Esophagus muscularis mucosa (tissue), 4 donors: Measurements from ENCODE around the gene DMKN. TPM values are rescaled to one million over a fixed set of nuclear protein-coding genes. Genes with fewer than 3 reads are reported as not detected.

Experiments
- DNase-seq: peaks from one replicate; pipeline ENCODE4 v3.0.0-alpha.2; 2017; ENCODE audit errors: extremely low spot score
- H3K27ac ChIP-seq, 4 donors: fragments of 200-600 bp; sonication (generic); replicated peaks in 1 of 4; 1 replicate in 3 of 4; 2 replicates in 1 of 4; pipeline ENCODE4 v1.5.1; 2016 to 2019; ENCODE audit warnings: mild to moderate bottlenecking in 1 of 4
- H3K27me3 ChIP-seq, 4 donors: fragments of 200-600 bp; sonication (generic); one replicate each; pipeline versions ENCODE4 v1.5.1 to v1.6.0; 2016 to 2019
- H3K36me3 ChIP-seq, 4 donors: fragments of 200-600 bp; sonication (generic); one replicate each; pipeline ENCODE4 v1.5.1; 2016 to 2019
- H3K4me1 ChIP-seq, 4 donors: fragments of 200-600 bp; sonication (generic); one replicate each; pipeline ENCODE4 v1.5.1; 2016 to 2019
- H3K4me3 ChIP-seq, 4 donors: fragments of 200-600 bp; sonication (generic); 1 replicate in 2 of 4; 2 replicates in 2 of 4; pipeline ENCODE4 v1.5.1; 2016 to 2019; ENCODE audit warnings: mild to moderate bottlenecking in 4 of 4, moderate library complexity in 1 of 4
- H3K9me3 ChIP-seq, 4 donors: fragments of 200-600 bp; sonication (generic); 1 replicate in 3 of 4; 2 replicates in 1 of 4; pipeline ENCODE4 v1.5.1; 2016 to 2019
- CTCF ChIP-seq, 3 experiments: fragments of 200-600 bp in 2 of 3; fragments of 450-650 bp in 1 of 3; sonication (generic) in 2 of 3; IDR thresholded peaks; one replicate each; pipeline ENCODE4 v1.5.1; 2017 to 2019; ENCODE audit warnings: antibody characterized with exemption in 3 of 3, mild to moderate bottlenecking in 2 of 3, moderate library complexity in 1 of 3
- EP300 ChIP-seq: sonication (generic); formaldehyde crosslinking; IDR thresholded peaks from one replicate; pipeline ENCODE4 v1.6.1; 2017; ENCODE audit warnings: antibody characterized with exemption
- POLR2A ChIP-seq: fragments of 450-650 bp; IDR thresholded peaks from one replicate; pipeline ENCODE4 v1.6.1; 2017; ENCODE audit warnings: antibody characterized with exemption, moderate library complexity, mild to moderate bottlenecking, low read depth
- POLR2AphosphoS5 ChIP-seq, 2 donors: sonication (generic); formaldehyde crosslinking; IDR thresholded peaks; one replicate each; pipeline ENCODE4 v1.6.1; 2017; ENCODE audit warnings: antibody characterized with exemption in 2 of 2
- WGBS: methylation state at CpG from one replicate; pipeline ENCODE4 v1.1.5; 2018; 5-methylcytosine and 5-hydroxymethylcytosine counted together
- intact Hi-C: fragments of 100-400 bp; cut with DNase I; formaldehyde crosslinking; loops from one replicate; pipeline ENCODE4 v1.15.1; 2023
- total RNA-seq, 4 donors: library from RNA; depleted of rRNA; stranded (reverse); fragments of >200 nt; gene quantifications; one replicate each; pipeline versions ENCODE4 v1.1.0 to v1.2.1, GENCODE V29; 2016

DMKN gene
- total RNA-seq, 4 donors from 2014 or later, result 1.7 to 5.5 (median 3.8) TPM

GRCh38 chr19:35529241-35530218 lies 16.1 kb upstream of the DMKN start:
- Histone ChIP-seq H3K9me3 (no peaks in the 10 kb centered on the region), H3K36me3 (no peaks in the 10 kb centered on the region), H3K4me3 (no peak overlapping the region), H3K27ac (no peak overlapping the region), H3K4me1 (peaks cover 7 to 11% (median 9%) of the 10 kb centered on the region in 4 donors), H3K27me3 (peaks cover 0 to 100% (median 26%) of the 10 kb centered on the region in 4 donors)
- 61% methylated on average over 11 of the region's 19 CpGs for WGBS
- TF ChIP-seq POLR2A (no peak), CTCF (IDR thresholded peaks at IDR 0.05) (no peak), EP300 (no peak)
- DNase-seq, result no peak
- intact Hi-C loops, result no loop called here

- WGBS, result 77% methylated on average over 11 of the region's 11 CpGs
- Histone ChIP-seq H3K36me3 (no peaks in the 10 kb centered on the region), H3K4me1 (peaks cover 3 to 4% (median 4%) of the 10 kb centered on the region in 4 donors), H3K27ac (no peak within 1 kb of the TSS), H3K27me3 (peaks cover 0 to 100% (median 16%) of the 10 kb centered on the region in 4 donors), H3K9me3 (no peaks in the 10 kb centered on the region), H3K4me3 (no peak within 1 kb of the TSS)
- intact Hi-C loops, result no loop called here
- TF ChIP-seq EP300, result no peak
- TF ChIP-seq POLR2A, result no peak
- no peak for TF ChIP-seq POLR2AphosphoS5 (IDR thresholded peaks at IDR 0.05)
- no peak for TF ChIP-seq CTCF (IDR thresholded peaks at IDR 0.05)
- DNase-seq, result no peak
Observed at GRCh38 chr19:35528218-35529038, 15.0 kb upstream of the DMKN start, which contains the start of gene SBSN. SBSN (minus strand) TSS chr19:35528311; CDS start chr19:35528281, 30 bp downstream.

GRCh38 chr19:35525873-35526272 lies 12.4 kb upstream of the DMKN start:
- DNase-seq, result no peak
- H3K9me3 ChIP-seq, result no peaks in the 10 kb centered on the region
- H3K4me1 ChIP-seq, result no peaks in the 10 kb centered on the region
- no peak overlapping the region for H3K4me3 ChIP-seq
- H3K27me3 ChIP-seq, result peaks cover 0 to 92% (median 3%) of the 10 kb centered on the region in 4 donors
- H3K36me3 ChIP-seq, result no peaks in the 10 kb centered on the region
- WGBS, result 77% methylated on average over 3 of the region's 4 CpGs
- TF ChIP-seq EP300, result no peak
- intact Hi-C loops, result no loop called here
- H3K27ac ChIP-seq, result no peak overlapping the region

- H3K27me3 ChIP-seq, result peaks cover 0 to 76% (median 3%) of the 10 kb centered on the region in 4 donors
- no peak for TF ChIP-seq EP300
- no peak for TF ChIP-seq POLR2A
- TF ChIP-seq CTCF (IDR thresholded peaks at IDR 0.05), result no peak
- TF ChIP-seq POLR2AphosphoS5 (IDR thresholded peaks at IDR 0.05), result no peak
- DNase-seq, result no peak
- WGBS, result 23% methylated on average over 7 of the region's 11 CpGs
- no peak overlapping the region for H3K4me3 ChIP-seq
- no peaks in the 10 kb centered on the region for H3K4me1 ChIP-seq
- H3K36me3 ChIP-seq, result no peaks in the 10 kb centered on the region
- intact Hi-C loops, result no loop called here
- H3K9me3 ChIP-seq, result no peaks in the 10 kb centered on the region
- no peak overlapping the region for H3K27ac ChIP-seq
Observed at GRCh38 chr19:35524181-35524837, 10.9 kb upstream of the DMKN start.
